Upper lobe of left lung (tissue), 6 donors: Measurements from ENCODE around the gene SSX1. TPM values are rescaled to one million over a fixed set of nuclear protein-coding genes. Genes with fewer than 3 reads are reported as not detected.
"Not testable (repeated sequence)": the region's sequence is repeated elsewhere in the genome, so short reads cannot be mapped to it uniquely, and the experiment has no call there.

Source experiments
- ATAC-seq, 2 donors: fragments of 200-7000 bp; cut with Tn5 transposase; one replicate each; pipeline ENCODE4 v1.9.1; 2022; ENCODE audit warnings: mild to moderate bottlenecking in 2 of 2, moderate library complexity in 2 of 2; ENCODE audit not compliant: low FRiP score in 2 of 2
- DNase-seq, 2 donors: peaks; one replicate each; pipeline ENCODE4 v3.0.0-alpha.2; 2019 to 2020
- H3K27ac ChIP-seq, 4 donors: fragments of 200-600 bp; sonication (generic); one replicate each; pipeline ENCODE4 v1.5.1; 2016 to 2019
- H3K27me3 ChIP-seq, 4 donors: fragments of 200-600 bp; sonication (generic); one replicate each; pipeline ENCODE4 v1.5.1; 2017 to 2019
- H3K36me3 ChIP-seq, 4 donors: fragments of 200-600 bp; sonication (generic); one replicate each; pipeline ENCODE4 v1.5.1; 2016 to 2019
- H3K4me1 ChIP-seq, 4 donors: fragments of 200-600 bp; sonication (generic); one replicate each; pipeline ENCODE4 v1.5.1; 2018 to 2019
- H3K4me3 ChIP-seq, 4 donors: fragments of 200-600 bp; sonication (generic); one replicate each; pipeline ENCODE4 v1.5.1; 2017 to 2019; ENCODE audit warnings: mild to moderate bottlenecking in 2 of 4, moderate library complexity in 1 of 4
- H3K9me3 ChIP-seq, 4 donors: fragments of 200-600 bp; sonication (generic); one replicate each; pipeline ENCODE4 v1.5.1; 2018 to 2019
- CTCF ChIP-seq, 6 experiments: fragments of 450-650 bp in 4 of 6; fragments of 200-600 bp in 2 of 6; sonication (generic) in 2 of 6; IDR thresholded peaks; one replicate each; pipeline ENCODE4 v1.5.1; 2016 to 2019; ENCODE audit warnings: antibody characterized with exemption in 6 of 6
- EP300 ChIP-seq, 4 donors: sonication (generic); formaldehyde crosslinking; IDR thresholded peaks; one replicate each; pipeline ENCODE4 v1.5.1; 2017; ENCODE audit warnings: antibody characterized with exemption in 4 of 4, control low read depth in 2 of 4
- POLR2A ChIP-seq, 4 donors: fragments of 450-650 bp; IDR thresholded peaks; one replicate each; pipeline ENCODE4 v1.5.1; 2016 to 2017; ENCODE audit warnings: antibody characterized with exemption in 4 of 4, mild to moderate bottlenecking in 2 of 4
- POLR2AphosphoS5 ChIP-seq, 2 donors: sonication (generic); formaldehyde crosslinking; IDR thresholded peaks; one replicate each; pipeline ENCODE4 v1.5.1; 2017; ENCODE audit warnings: antibody characterized with exemption in 2 of 2
- WGBS, 2 donors: methylation state at CpG; one replicate each; pipeline ENCODE4 v1.1.5; 2017 to 2018; 5-methylcytosine and 5-hydroxymethylcytosine counted together
- small RNA-seq, 4 donors: library from RNA; depleted of rRNA; stranded (forward); fragments of <200 nt; gene quantifications; one replicate each; pipeline ENCODE3, GENCODE V24; 2016
- total RNA-seq, 6 donors: library from RNA; depleted of rRNA in 4 of 6; stranded (reverse); fragments of >200 nt in 4 of 6; gene quantifications; one replicate each; pipeline versions ENCODE4 v1.1.0 to v1.2.1, GENCODE V29; 2016 to 2021
- donor health status: DM: no; HTN: no; CAD: no; lungs with moderate emphysema.
- donor health status: DM: no; HTN: yes; CAD: no; lungs with severe emphysema.

SSX1 gene
- not detected for total RNA-seq

GRCh38 chrX:48255062-48255796 is at the start of gene SSX1:
Gene SSX1 (plus strand): TSS chrX:48255392. CDS start chrX:48257242, 1,850 bp downstream.
- not testable (repeated sequence) for H3K9me3 ChIP-seq, ATAC-seq, H3K4me1 ChIP-seq, H3K36me3 ChIP-seq, H3K27me3 ChIP-seq, H3K27ac ChIP-seq, H3K4me3 ChIP-seq, DNase-seq
- WGBS, 2 donors: 90 to 94% methylated on average over 19 to 20 of the region's 20 CpGs

- ATAC-seq, H3K4me1 ChIP-seq, DNase-seq, H3K9me3 ChIP-seq, H3K27ac ChIP-seq, H3K4me3 ChIP-seq, H3K27me3 ChIP-seq, H3K36me3 ChIP-seq: not testable (repeated sequence)
- WGBS, 2 donors: 22 to 26% methylated on average over 4 of the region's 4 CpGs
Measured at GRCh38 chrX:48214341-48214740, 40.9 kb upstream of the SSX1 start.

GRCh38 chrX:48224196-48224595 is 31.0 kb upstream of the SSX1 start:
- not testable (repeated sequence) for H3K27me3 ChIP-seq, H3K9me3 ChIP-seq, H3K4me3 ChIP-seq, DNase-seq, H3K4me1 ChIP-seq, H3K36me3 ChIP-seq, ATAC-seq, H3K27ac ChIP-seq
- 92% methylated on average over 4 of the region's 4 CpGs; no CpG with 5 or more reads in 1 of the 2 donors for WGBS, 2 donors

- not testable (repeated sequence) for H3K36me3 ChIP-seq, H3K4me1 ChIP-seq, ATAC-seq, DNase-seq, H3K27me3 ChIP-seq, H3K9me3 ChIP-seq, H3K27ac ChIP-seq, H3K4me3 ChIP-seq
- WGBS, 2 donors: 46 to 47% methylated on average over 3 to 4 of the region's 6 CpGs
Measured at GRCh38 chrX:48252945-48253344, 2.2 kb upstream of the SSX1 start.

- H3K4me1 ChIP-seq, ATAC-seq, H3K9me3 ChIP-seq, H3K4me3 ChIP-seq, H3K27me3 ChIP-seq, DNase-seq, H3K27ac ChIP-seq, H3K36me3 ChIP-seq: not testable (repeated sequence)
Measured at GRCh38 chrX:48274365-48274764, 19.2 kb downstream of the SSX1 start.

- no peaks in the 10 kb centered on the region for H3K36me3 ChIP-seq
- no peaks in the 10 kb centered on the region for H3K27me3 ChIP-seq
- H3K4me3 ChIP-seq: no peak overlapping the region
- DNase-seq (no peak), ATAC-seq (no peak)
- WGBS, 2 donors: 79 to 87% methylated on average over 9 of the region's 9 CpGs
- H3K4me1 ChIP-seq: no peaks in the 10 kb centered on the region
- H3K27ac ChIP-seq: no peak overlapping the region
- no peaks in the 10 kb centered on the region for H3K9me3 ChIP-seq
- no peak for TF ChIP-seq EP300 (IDR thresholded peaks at IDR 0.05)
- no peak for TF ChIP-seq POLR2AphosphoS5 (IDR thresholded peaks at IDR 0.05)
Measured at GRCh38 chrX:48278958-48279357, 23.8 kb downstream of the SSX1 start.

- not testable (repeated sequence) for DNase-seq, H3K4me3 ChIP-seq, H3K36me3 ChIP-seq, H3K4me1 ChIP-seq, ATAC-seq, H3K9me3 ChIP-seq, H3K27ac ChIP-seq, H3K27me3 ChIP-seq
- 75 to 89% methylated on average over 2 to 3 of the region's 3 CpGs for WGBS, 2 donors
Measured at GRCh38 chrX:48280729-48281128, 25.5 kb downstream of the SSX1 start.

- H3K36me3 ChIP-seq: no peaks in the 10 kb centered on the region
- no peaks in the 10 kb centered on the region for H3K4me1 ChIP-seq
- H3K4me3 ChIP-seq: no peak overlapping the region
- no peaks in the 10 kb centered on the region for H3K27me3 ChIP-seq
- H3K9me3 ChIP-seq: no peaks in the 10 kb centered on the region
- ATAC-seq (no peak), DNase-seq (no peak)
- WGBS, 2 donors: 90 to 94% methylated on average over 10 to 11 of the region's 11 CpGs
- no peak for TF ChIP-seq POLR2A (IDR thresholded peaks at IDR 0.05)
- TF ChIP-seq EP300 (IDR thresholded peaks at IDR 0.05): no peak
- no peak for TF ChIP-seq CTCF (IDR thresholded peaks at IDR 0.05)
- no peak for TF ChIP-seq POLR2AphosphoS5 (IDR thresholded peaks at IDR 0.05)
- no peak overlapping the region for H3K27ac ChIP-seq
Measured at GRCh38 chrX:48306175-48306574, 51.0 kb downstream of the SSX1 start.

- not testable (repeated sequence) for H3K9me3 ChIP-seq, ATAC-seq, H3K4me1 ChIP-seq, H3K27ac ChIP-seq, DNase-seq, H3K36me3 ChIP-seq, H3K4me3 ChIP-seq, H3K27me3 ChIP-seq
- 90 to 94% methylated on average over 2 of the region's 2 CpGs for WGBS, 2 donors
Measured at GRCh38 chrX:48313996-48314395, 58.8 kb downstream of the SSX1 start.

Small RNA genes within 50 kb of the gene (small RNA-seq; reads per million reads assigned to genes)
- gene AC245047.3 (0 reads per million in 4 donors), gene AC245047.4 (0 reads per million in 4 donors), gene RNA5SP503 (0 reads per million in 4 donors)

Other genes with a start within 250 kb of the SSX1 start
- not detected for gene SPACA5, start 248.4 kb upstream of the SSX1 start, total RNA-seq
- gene ZNF630, start 183.8 kb upstream of the SSX1 start, total RNA-seq: 10 to 100 TPM in 1 of 6 donors, 1 to 10 TPM in 5; 1.1 to 25.1 (median 3.7) TPM
- gene SPACA5B, start 124.8 kb upstream of the SSX1 start, total RNA-seq: not detected
- gene SSX5, start 58.6 kb upstream of the SSX1 start, total RNA-seq: not detected
- not detected for gene SSX3, start 101.3 kb downstream of the SSX1 start, total RNA-seq
- gene SSX4, start 128.1 kb downstream of the SSX1 start, total RNA-seq: not detected
- gene SSX4B, start 156.6 kb downstream of the SSX1 start, total RNA-seq: not detected
- gene SLC38A5, start 214.9 kb downstream of the SSX1 start, total RNA-seq: 10 to 100 TPM; 10.2 to 32.4 (median 17.9) TPM
- 10 to 100 TPM; 25.2 to 49.1 (median 42.8) TPM for gene FTSJ1, start 220.8 kb downstream of the SSX1 start, total RNA-seq